D341Med (cell line): ENCODE results near the gene F11.
A peak's percentile ranks its signal among the peaks of the same experiment; 100 is the strongest.
"Not testable (repeated sequence)": the region's sequence is repeated elsewhere in the genome, so short reads cannot be mapped to it uniquely, and the experiment has no call there.

Source experiments
- DNase-seq: peaks from one replicate; pipeline ENCODE4 v3.0.0; 2012; ENCODE audit warnings: low spot score

Gene F11

DNA sequence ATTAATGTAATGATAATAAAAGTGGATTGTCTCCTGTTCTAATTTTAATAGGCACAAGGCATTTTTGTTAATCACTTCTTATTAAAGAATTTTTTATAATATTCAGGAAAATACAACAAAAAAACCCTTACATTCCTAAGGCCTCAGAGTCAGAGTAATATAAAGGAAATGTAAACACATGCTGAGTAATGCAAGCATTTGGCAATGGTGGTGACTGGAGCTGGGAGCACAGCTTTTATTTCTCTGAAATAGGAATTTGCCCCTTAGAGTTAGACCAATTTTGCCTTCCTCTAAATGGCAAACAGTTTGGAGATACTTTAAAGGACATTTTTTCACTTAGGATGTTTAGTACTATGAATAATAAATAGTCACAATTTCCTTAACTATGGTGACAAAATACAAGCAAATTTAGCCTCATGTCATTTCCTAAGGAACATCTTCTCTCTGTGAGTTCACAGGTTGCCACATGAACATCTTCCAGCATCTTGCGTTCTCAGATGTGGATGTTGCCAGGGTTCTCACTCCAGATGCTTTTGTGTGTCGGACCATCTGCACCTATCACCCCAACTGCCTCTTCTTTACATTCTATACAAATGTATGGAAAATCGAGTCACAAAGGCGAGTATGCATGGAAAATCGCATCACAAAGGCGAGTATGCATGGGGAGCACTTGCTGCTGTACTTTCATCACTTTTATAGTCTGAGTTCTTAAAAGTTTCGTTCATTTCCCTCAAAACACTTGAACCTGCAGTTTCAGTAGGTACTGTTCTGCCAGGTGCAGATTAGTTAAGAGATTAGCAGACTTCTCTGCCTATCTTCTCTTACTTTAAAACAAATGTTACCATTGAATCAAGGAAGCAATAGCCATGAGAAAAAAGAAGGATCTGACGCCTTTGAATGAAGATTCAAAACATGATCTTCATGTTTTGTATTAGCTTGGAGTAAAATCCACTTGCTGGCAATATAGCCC, 15.9 kb upstream of the F11 start:
- no peak for DNase-seq

GRCh38 chr4:186250760-186251159, 15.2 kb upstream of the F11 start:
- DNase-seq = no peak

DNA sequence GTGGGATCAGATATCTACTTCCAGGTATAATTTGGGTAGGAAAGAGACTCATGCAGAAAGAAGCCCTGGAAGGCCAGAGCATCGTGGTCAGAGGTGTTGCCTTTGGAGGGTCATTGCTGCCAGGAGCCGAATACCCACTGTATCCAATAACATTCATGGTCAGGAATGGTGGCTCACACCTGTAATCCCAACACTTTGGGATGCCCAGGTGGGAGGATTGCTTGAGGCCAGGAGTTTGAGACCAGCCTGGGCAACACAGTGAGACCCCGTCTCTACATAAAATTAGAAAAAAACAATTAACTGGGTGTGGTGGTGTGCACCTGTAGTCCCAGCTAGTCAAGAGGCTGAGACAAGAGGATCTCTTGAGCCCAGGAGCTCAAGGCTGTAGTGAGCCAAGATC, 10.9 kb upstream of the F11 start:
- DNase-seq = no peak

DNA sequence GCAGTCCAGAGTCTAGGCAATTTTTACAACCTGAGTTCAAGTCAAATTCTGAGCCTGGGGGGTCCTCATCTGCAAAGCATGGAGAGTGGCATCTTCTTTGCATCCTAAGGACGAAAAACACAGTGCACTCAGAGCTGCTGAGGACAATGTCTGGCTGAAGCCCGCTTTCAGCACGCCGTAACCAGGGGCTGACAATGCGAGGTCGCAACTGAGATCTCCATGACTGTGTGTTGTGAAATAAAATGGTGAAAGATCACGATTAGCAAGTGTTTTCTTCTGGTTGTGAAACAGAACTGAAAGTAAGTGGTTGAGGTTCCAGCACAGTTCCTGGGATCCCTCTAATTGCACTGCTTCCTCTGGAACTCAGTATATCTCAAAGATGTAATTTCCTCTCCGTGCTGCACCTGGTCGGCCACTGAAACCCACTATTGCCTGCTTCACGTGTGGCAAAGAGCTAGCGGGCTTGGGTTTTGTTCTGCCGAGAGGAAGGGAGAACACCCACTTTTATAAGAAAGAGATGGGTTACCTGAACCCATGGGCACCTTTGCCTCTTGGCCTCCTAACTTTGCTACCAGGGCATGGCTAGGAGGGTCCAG, 7.7 kb upstream of the F11 start:
- no peak for DNase-seq

- DNase-seq = no peak
These were observed 5.9 kb upstream of the F11 start for GRCh38 chr4:186260117-186260503.

- DNase-seq = no peak
These were observed 5.2 kb upstream of the F11 start for GRCh38 chr4:186260504-186261448.

GRCh38 chr4:186264660-186265059, 1.3 kb upstream of the F11 start:
- no peak for DNase-seq

DNA sequence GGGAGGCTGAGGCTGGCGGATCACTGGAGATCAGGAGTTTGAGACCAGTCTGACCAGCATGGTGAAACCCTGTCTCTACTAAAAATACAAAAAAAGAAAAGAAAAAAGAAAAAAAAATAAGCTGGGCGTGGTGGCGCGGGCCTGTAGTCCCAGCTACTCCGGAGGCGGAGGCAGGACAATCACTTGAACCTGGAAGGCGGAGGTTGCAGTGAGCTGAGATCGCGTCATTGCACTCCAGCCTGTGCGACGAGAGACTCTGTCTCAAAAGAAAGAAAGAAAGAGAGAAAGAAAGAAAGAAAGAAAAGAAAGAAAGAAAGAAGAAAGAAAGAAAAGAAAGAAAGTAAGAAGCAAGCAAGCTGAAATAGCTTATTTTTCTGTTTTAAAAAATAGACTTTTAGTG, 739 bp upstream of the F11 start:
- not testable (repeated sequence) for DNase-seq

DNA sequence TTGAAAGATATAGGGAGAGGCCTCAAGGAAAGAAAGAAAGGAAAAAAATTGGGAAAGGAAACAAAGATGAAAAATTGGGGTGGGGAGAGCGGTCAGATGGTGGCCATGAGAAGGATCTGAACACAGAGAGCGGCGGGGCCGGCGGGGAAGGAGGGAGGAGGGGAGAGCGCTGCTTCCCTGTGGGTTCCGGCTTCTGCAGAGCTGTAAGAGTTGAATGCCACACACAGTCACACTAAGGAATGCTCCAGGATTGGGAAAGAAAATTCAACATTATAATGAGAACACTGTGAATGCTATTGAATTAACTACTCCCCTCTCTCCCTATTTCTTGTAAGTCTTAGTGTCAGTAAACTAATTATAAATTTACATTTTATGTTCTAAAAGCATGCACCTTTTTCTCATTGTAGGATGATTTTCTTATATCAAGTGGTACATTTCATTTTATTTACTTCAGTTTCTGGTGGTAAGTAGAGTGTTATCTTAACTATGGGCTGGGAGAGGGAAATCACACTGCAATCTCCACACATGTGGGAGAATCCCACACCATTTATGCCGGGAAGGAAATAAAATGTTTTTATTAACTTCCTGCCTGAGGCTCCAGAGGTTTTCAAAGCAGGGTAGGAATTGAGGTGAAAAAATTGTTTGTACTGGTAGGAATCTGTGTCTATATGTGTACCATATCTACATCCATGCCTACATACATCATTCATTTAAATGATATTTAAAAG, 904 bp downstream of the F11 start:
- no peak for DNase-seq

GRCh38 chr4:186271081-186271678, 5.2 kb downstream of the F11 start:
- DNase-seq = no peak

DNA sequence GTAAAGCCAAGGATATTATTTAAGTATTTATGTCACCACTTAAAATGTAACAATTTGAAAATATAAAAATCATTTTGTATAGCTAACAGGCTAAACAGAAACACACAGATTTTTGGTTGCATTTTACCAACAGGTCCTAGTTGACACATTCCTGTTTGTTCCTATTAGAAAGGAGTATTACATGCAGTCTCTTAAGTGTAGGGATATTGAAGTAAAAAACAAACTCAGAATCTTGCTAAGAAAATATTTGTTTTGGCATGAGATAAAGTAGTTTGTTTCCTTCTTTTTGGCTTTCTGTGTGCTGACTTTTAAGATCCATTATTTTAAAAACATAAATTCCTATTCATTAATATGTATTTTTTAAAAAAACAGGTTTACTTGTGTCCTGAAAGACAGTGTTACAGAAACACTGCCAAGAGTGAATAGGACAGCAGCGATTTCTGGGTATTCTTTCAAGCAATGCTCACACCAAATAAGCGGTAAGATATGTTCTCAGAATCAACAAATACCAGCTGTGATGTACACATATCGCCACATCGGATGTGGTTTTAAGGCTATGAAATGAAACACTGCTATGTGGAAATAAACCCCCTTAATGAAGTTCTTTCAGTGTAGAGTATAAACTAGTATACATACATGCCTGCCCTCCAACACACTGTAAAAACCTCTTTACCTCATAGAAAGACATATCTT, 6.9 kb downstream of the F11 start:
- no peak for DNase-seq

DNA sequence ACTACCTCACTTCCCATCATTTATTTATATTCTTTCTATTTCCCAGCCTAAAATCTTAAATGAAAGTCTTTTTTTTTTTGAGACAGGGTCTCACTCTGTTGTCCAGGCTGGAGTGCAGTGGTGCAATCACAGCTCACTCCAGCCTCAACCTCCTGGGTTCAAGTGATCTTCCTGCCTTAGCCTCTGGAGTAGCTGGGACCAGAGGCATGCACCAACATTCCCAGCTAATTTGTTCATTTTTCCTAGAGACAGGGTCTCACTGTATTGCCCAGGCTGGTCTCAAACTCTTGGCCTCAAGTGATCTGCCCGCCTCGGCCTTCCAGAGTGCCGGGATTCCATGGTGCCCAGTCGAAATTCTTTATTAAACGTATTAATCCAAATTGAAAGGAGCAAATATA, 7.4 kb downstream of the F11 start:
- not testable (repeated sequence) for DNase-seq

DNA sequence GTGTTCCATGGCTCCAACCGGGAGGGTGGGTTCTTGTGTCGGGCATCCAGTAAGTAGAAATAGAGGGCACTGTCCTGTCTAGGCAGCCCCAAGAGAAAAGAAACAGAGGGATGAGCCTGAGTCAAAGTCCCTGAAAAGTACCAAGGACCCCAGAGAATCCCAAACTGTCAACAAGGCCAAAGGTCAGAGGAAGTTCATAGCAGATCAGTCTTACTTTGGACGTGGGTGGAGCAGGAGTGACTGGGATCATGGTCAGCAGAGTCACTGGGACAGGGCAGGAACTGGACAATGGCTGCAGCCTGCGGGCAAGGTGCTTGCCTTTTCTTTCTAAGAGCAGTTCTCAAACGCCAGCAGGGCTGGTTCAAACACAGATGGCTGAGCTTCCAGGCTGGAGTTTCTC, 17.3 kb downstream of the F11 start:
- no peak for DNase-seq

- DNase-seq = no peak
These were observed 19.2 kb downstream of the F11 start for GRCh38 chr4:186285147-186285546.

GRCh38 chr4:186286581-186286980, 20.6 kb downstream of the F11 start:
- DNase-seq = no peak

- no peak for DNase-seq
These were observed 25.4 kb downstream of the F11 start for GRCh38 chr4:186291256-186291890.

DNA sequence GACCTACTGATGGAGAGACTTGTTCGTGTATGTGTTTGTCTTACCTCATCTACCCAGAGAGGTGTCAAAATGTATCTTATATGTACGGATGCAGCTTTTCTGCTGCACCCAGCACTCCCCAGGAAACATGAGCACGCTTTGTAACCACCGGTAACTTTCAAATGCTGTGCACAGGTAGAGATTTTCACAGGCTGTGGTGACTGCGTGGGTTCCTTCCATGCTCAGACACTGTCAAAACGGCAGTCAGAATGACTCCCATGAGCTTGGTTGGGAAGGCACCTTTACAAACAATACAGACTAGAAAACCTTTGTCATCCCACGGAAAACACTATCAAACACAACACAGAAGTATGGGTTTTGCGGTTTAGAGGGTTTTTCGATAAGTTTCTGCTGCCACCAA, 28.2 kb downstream of the F11 start:
- DNase-seq = no peak

- DNase-seq = no peak
These were observed 30.5 kb downstream of the F11 start for GRCh38 chr4:186296481-186296880.

- DNase-seq = peak; percentile 60
These were observed 31.1 kb downstream of the F11 start for GRCh38 chr4:186297013-186297645.
